Trophoblast cell (in vitro differentiated cells and primary cell): ENCODE data around the gene DNAH3.
A peak's percentile ranks its signal among the peaks of the same experiment; 100 is the strongest.

Source experiments
- DNase-seq, 2 donors: peaks; one replicate each; pipeline ENCODE4 v3.0.0-alpha.2; 2016
- H2AFZ ChIP-seq: 2 replicates; pipeline ENCODE4 v1.6.1; 2013; ENCODE audit warnings: low read length, moderate library complexity, mild to moderate bottlenecking; ENCODE audit not compliant: insufficient read depth, poor library complexity
- H2AK5ac ChIP-seq: 2 replicates; pipeline ENCODE4 v1.6.1; 2013; ENCODE audit warnings: mild to moderate bottlenecking, low read length
- H2BK120ac ChIP-seq: 2 replicates; pipeline ENCODE4 v1.6.1; 2013; ENCODE audit warnings: low read length, mild to moderate bottlenecking, moderate library complexity; ENCODE audit not compliant: insufficient read depth, poor library complexity
- H2BK12ac ChIP-seq: 2 replicates; pipeline ENCODE4 v1.6.1; 2013; ENCODE audit warnings: mild to moderate bottlenecking, low read length, moderate library complexity
- H2BK5ac ChIP-seq: 2 replicates; pipeline ENCODE4 v1.6.1; 2013; ENCODE audit warnings: low read length, low read depth, moderate library complexity, mild to moderate bottlenecking; ENCODE audit not compliant: poor library complexity
- H3K14ac ChIP-seq: 2 replicates; pipeline ENCODE4 v1.6.1; 2013; ENCODE audit warnings: mild to moderate bottlenecking, low read length
- H3K18ac ChIP-seq: 2 replicates; pipeline ENCODE4 v1.6.1; 2013; ENCODE audit warnings: mild to moderate bottlenecking, low read length
- H3K23ac ChIP-seq: 2 replicates; pipeline ENCODE4 v1.6.1; 2013; ENCODE audit warnings: low read length
- H3K27ac ChIP-seq: 2 replicates; pipeline ENCODE4 v1.5.1; 2013; ENCODE audit warnings: low read depth, mild to moderate bottlenecking, inconsistent platforms, low read length, moderate library complexity
- H3K27me3 ChIP-seq: 2 replicates; pipeline ENCODE4 v1.6.1; 2013; ENCODE audit warnings: inconsistent platforms, mild to moderate bottlenecking, low read length, moderate library complexity; ENCODE audit not compliant: insufficient read depth
- H3K36me3 ChIP-seq, 2 experiments: 1 replicate in 1 of 2; 2 replicates in 1 of 2; pipeline ENCODE4 v1.6.1; 2013; ENCODE audit warnings: low read length in 2 of 2, mild to moderate bottlenecking in 2 of 2, moderate library complexity in 1 of 2; ENCODE audit not compliant: insufficient read depth in 2 of 2, control insufficient read depth in 1 of 2
- H3K4ac ChIP-seq: 2 replicates; pipeline ENCODE4 v1.6.1; 2013; ENCODE audit warnings: low read depth, mild to moderate bottlenecking, low read length, moderate library complexity
- H3K4me1 ChIP-seq, 2 experiments: 1 replicate in 1 of 2; 2 replicates in 1 of 2; pipeline ENCODE4 v1.6.1; 2013; ENCODE audit warnings: low read length in 2 of 2, mild to moderate bottlenecking in 2 of 2, moderate library complexity in 1 of 2; ENCODE audit not compliant: insufficient read depth in 2 of 2, control insufficient read depth in 1 of 2
- H3K4me2 ChIP-seq: 2 replicates; pipeline ENCODE4 v1.6.1; 2013; ENCODE audit warnings: inconsistent platforms, mild to moderate bottlenecking, low read length, moderate library complexity
- H3K4me3 ChIP-seq: 2 replicates; pipeline ENCODE4 v1.5.1; 2013; ENCODE audit warnings: mild to moderate bottlenecking, low read depth, low read length, inconsistent platforms
- H3K79me1 ChIP-seq: one replicate; pipeline ENCODE4 v1.6.1; 2013; ENCODE audit warnings: low read length
- H3K79me2 ChIP-seq: 2 replicates; pipeline ENCODE4 v1.6.1; 2013; ENCODE audit warnings: low read length, mild to moderate bottlenecking; ENCODE audit not compliant: control insufficient read depth, insufficient read depth, poor library complexity
- H3K9ac ChIP-seq: 2 replicates; pipeline ENCODE4 v1.6.1; 2013; ENCODE audit warnings: mild to moderate bottlenecking, low read length
- H3K9me3 ChIP-seq: 2 replicates; pipeline ENCODE4 v1.6.1; 2013; ENCODE audit warnings: low read depth, mild to moderate bottlenecking, control low read depth, inconsistent platforms, low read length; ENCODE audit not compliant: insufficient read depth
- H4K12ac ChIP-seq: 2 replicates; pipeline ENCODE4 v1.6.1; 2013; ENCODE audit warnings: low read depth, mild to moderate bottlenecking, low read length, moderate library complexity
- H4K8ac ChIP-seq: 2 replicates; pipeline ENCODE4 v1.6.1; 2013; ENCODE audit warnings: low read depth, mild to moderate bottlenecking, low read length, moderate library complexity
- H4K91ac ChIP-seq: one replicate; pipeline ENCODE4 v1.6.1; 2013; ENCODE audit warnings: low read depth, mild to moderate bottlenecking, low read length, moderate library complexity
- WGBS: extraction: QIAGEN DNeasy Blood & Tissue Kit; methylation state at CpG from one replicate; pipeline ENCODE4 v1.1.7; 2013; ENCODE audit warnings: missing lambda C conversion rate; ENCODE audit not compliant: insufficient read length, insufficient coverage; ENCODE audit errors: extremely low coverage; 5-methylcytosine and 5-hydroxymethylcytosine counted together

The DNAH3 gene

GRCh38 chr16:20884240-20884556 lies 266.4 kb downstream of the DNAH3 start:
- no peaks in the 10 kb centered on the region for H3K27me3 ChIP-seq
- H3K18ac ChIP-seq: no peak overlapping the region
- H2BK5ac ChIP-seq: no peak overlapping the region
- no peak for DNase-seq
- H3K27ac ChIP-seq: no peak overlapping the region
- no peak overlapping the region for H4K12ac ChIP-seq
- H3K4me3 ChIP-seq: no peak overlapping the region
- no peak overlapping the region for H3K9ac ChIP-seq
- no peaks in the 10 kb centered on the region for H3K79me2 ChIP-seq
- H3K9me3 ChIP-seq: no peaks in the 10 kb centered on the region
- H3K79me1 ChIP-seq: no peaks in the 10 kb centered on the region
- no peak overlapping the region for H4K91ac ChIP-seq
- H3K4me1 ChIP-seq: peaks cover under 1 to 2% of the 10 kb centered on the region in 2 experiments
- H3K4me2 ChIP-seq: no peak overlapping the region
- no peak overlapping the region for H3K14ac ChIP-seq
- H3K23ac ChIP-seq: no peak overlapping the region
- no peak overlapping the region for H2AFZ ChIP-seq
- no peak overlapping the region for H3K4ac ChIP-seq
- no peak overlapping the region for H4K8ac ChIP-seq
- no peak overlapping the region for H2BK12ac ChIP-seq
- no peak overlapping the region for H2AK5ac ChIP-seq
- H3K36me3 ChIP-seq: peaks cover 0 to 3% of the 10 kb centered on the region in 2 experiments
- no CpG with 5 or more reads among the region's 1 CpG for WGBS
- no peak overlapping the region for H2BK120ac ChIP-seq

DNA sequence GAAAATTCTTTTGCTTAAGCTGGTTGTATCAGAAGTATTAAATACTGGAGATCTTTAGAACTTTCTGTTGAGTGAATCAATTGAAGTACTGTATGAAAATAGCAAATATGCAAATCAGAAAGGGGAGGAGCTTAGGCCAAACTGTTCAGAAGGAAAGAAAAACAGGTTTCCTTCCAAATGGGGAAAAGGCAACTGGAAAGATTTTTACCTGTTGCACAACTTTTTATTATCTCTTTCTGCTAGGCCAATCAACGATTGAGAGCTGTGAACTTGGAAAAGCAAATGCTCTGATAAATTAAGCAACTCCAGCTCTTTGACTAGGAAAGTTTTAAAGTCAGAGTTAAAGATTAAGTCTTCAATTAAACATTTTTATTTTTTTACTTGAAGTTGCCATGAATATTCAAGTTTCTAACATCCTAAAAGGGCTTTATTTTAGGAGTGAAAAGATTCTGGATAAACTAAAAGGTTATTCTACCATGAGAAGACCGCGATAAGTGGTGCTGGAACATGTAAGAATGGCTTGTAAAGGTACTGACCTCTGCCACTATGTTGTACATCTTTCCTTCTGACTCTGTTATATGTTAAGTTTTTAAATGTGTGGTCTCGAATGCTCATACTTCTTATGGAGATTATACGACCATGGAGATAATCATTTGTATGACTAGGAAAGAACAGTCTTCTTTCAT lies 266.9 kb downstream of the DNAH3 start:
- H2AFZ ChIP-seq: no peak overlapping the region
- no CpG with 5 or more reads among the region's 5 CpGs for WGBS
- H3K36me3 ChIP-seq: peaks cover 0 to 3% of the 10 kb centered on the region in 2 experiments
- no peak overlapping the region for H3K9ac ChIP-seq
- no peaks in the 10 kb centered on the region for H3K9me3 ChIP-seq
- no peak overlapping the region for H4K8ac ChIP-seq
- no peak overlapping the region for H2BK120ac ChIP-seq
- no peak overlapping the region for H3K4me3 ChIP-seq
- no peak overlapping the region for H2BK12ac ChIP-seq
- H4K91ac ChIP-seq: no peak overlapping the region
- no peak overlapping the region for H3K27ac ChIP-seq
- no peak overlapping the region for H3K14ac ChIP-seq
- H3K79me2 ChIP-seq: no peaks in the 10 kb centered on the region
- H2BK5ac ChIP-seq: no peak overlapping the region
- no peak overlapping the region for H3K23ac ChIP-seq
- peaks cover 2 to 3% of the 10 kb centered on the region in 2 experiments for H3K4me1 ChIP-seq
- no peaks in the 10 kb centered on the region for H3K79me1 ChIP-seq
- no peak overlapping the region for H2AK5ac ChIP-seq
- H3K4ac ChIP-seq: no peak overlapping the region
- H3K18ac ChIP-seq: no peak overlapping the region
- no peak overlapping the region for H3K4me2 ChIP-seq
- peak in 1 of 2 donors; percentile 37 for DNase-seq
- no peak overlapping the region for H4K12ac ChIP-seq
- H3K27me3 ChIP-seq: no peaks in the 10 kb centered on the region
